ENCODE results near the gene VSIR. TPM values are rescaled to one million over a fixed set of nuclear protein-coding genes. Genes with fewer than 3 reads are reported as not detected.

VSIR gene
- total and polyA plus RNA-seq, 2 donors, result 25.2 to 51.8 TPM

- no peak for DNase-seq (ENCODE audit: low read depth in 6 of 9, low spot score in 9 of 9)
- no peaks in the 10 kb centered on the region for H3K9me3 ChIP-seq (ENCODE audit: control insufficient read depth in 2 of 2, insufficient read depth in 1 of 2, low read length in 1 of 2)
- H3K27me3 ChIP-seq (ENCODE audit: control insufficient read depth in 2 of 2, insufficient read depth in 1 of 2, low read length in 1 of 2), result peaks cover 0 to 9% of the 10 kb centered on the region in 2 donors
- peaks cover 12 to 14% of the 10 kb centered on the region in 2 donors for H3K36me3 ChIP-seq (ENCODE audit: control insufficient read depth in 2 of 2, insufficient read depth in 2 of 2, low read length in 1 of 2)
- no peak overlapping the region for H3K27ac ChIP-seq (ENCODE audit: low read depth in 1 of 2, low read length in 1 of 2)
- peaks cover 0 to 28% of the 10 kb centered on the region in 2 donors for H3K4me1 ChIP-seq (ENCODE audit: control insufficient read depth in 2 of 2, insufficient read depth in 2 of 2, low read length in 2 of 2)
- 97% methylated on average over 25 of the region's 25 CpGs for WGBS
- no peak overlapping the region for H3K4me3 ChIP-seq (ENCODE audit: low read length in 2 of 2)
Observed at GRCh38 chr10:71809628-71810027, 36.3 kb upstream of the VSIR start.

- Histone ChIP-seq H3K9me3 (ENCODE audit: control insufficient read depth in 2 of 2, insufficient read depth in 1 of 2, low read length in 1 of 2) (no peaks in the 10 kb centered on the region), H3K27ac (ENCODE audit: low read depth in 1 of 2, low read length in 1 of 2) (no peak overlapping the region), H3K36me3 (ENCODE audit: control insufficient read depth in 2 of 2, insufficient read depth in 2 of 2, low read length in 1 of 2) (peaks cover 6% of the 10 kb centered on the region in 2 donors), H3K4me3 (ENCODE audit: low read length in 2 of 2) (no peak overlapping the region), H3K27me3 (ENCODE audit: control insufficient read depth in 2 of 2, insufficient read depth in 1 of 2, low read length in 1 of 2) (peaks cover 0 to 9% of the 10 kb centered on the region in 2 donors), H3K4me1 (ENCODE audit: control insufficient read depth in 2 of 2, insufficient read depth in 2 of 2, low read length in 2 of 2) (peaks cover 0 to 27% of the 10 kb centered on the region in 2 donors)
- 96% methylated on average over 21 of the region's 21 CpGs for WGBS
- DNase-seq (ENCODE audit: low read depth in 6 of 9, low spot score in 9 of 9), result no peak
Observed at GRCh38 chr10:71807557-71808510, 34.5 kb upstream of the VSIR start.

GRCh38 chr10:71806704-71807556, 33.6 kb upstream of the VSIR start:
- no peak for DNase-seq (ENCODE audit: low read depth in 6 of 9, low spot score in 9 of 9)
- Histone ChIP-seq H3K27ac (ENCODE audit: low read depth in 1 of 2, low read length in 1 of 2) (no peak overlapping the region), H3K4me1 (ENCODE audit: control insufficient read depth in 2 of 2, insufficient read depth in 2 of 2, low read length in 2 of 2) (peaks cover 0 to 18% of the 10 kb centered on the region in 2 donors), H3K9me3 (ENCODE audit: control insufficient read depth in 2 of 2, insufficient read depth in 1 of 2, low read length in 1 of 2) (no peaks in the 10 kb centered on the region), H3K27me3 (ENCODE audit: control insufficient read depth in 2 of 2, insufficient read depth in 1 of 2, low read length in 1 of 2) (peaks cover 0 to 9% of the 10 kb centered on the region in 2 donors), H3K36me3 (ENCODE audit: control insufficient read depth in 2 of 2, insufficient read depth in 2 of 2, low read length in 1 of 2) (peaks cover 0 to 4% of the 10 kb centered on the region in 2 donors), H3K4me3 (ENCODE audit: low read length in 2 of 2) (no peak overlapping the region)
- WGBS, result 96% methylated on average over 23 of the region's 23 CpGs

GRCh38 chr10:71805776-71806703, 32.7 kb upstream of the VSIR start:
- WGBS, result 77% methylated on average over 41 of the region's 41 CpGs
- peak in 1 of 9 donors; percentile 24 for DNase-seq (ENCODE audit: low read depth in 6 of 9, low spot score in 9 of 9)
- Histone ChIP-seq H3K4me1 (ENCODE audit: control insufficient read depth in 2 of 2, insufficient read depth in 2 of 2, low read length in 2 of 2) (peaks cover 0 to 16% of the 10 kb centered on the region in 2 donors), H3K9me3 (ENCODE audit: control insufficient read depth in 2 of 2, insufficient read depth in 1 of 2, low read length in 1 of 2) (no peaks in the 10 kb centered on the region), H3K4me3 (ENCODE audit: low read length in 2 of 2) (no peak overlapping the region), H3K36me3 (ENCODE audit: control insufficient read depth in 2 of 2, insufficient read depth in 2 of 2, low read length in 1 of 2) (peaks cover 0 to under 1% of the 10 kb centered on the region in 2 donors), H3K27me3 (ENCODE audit: control insufficient read depth in 2 of 2, insufficient read depth in 1 of 2, low read length in 1 of 2) (peaks cover 0 to 9% of the 10 kb centered on the region in 2 donors), H3K27ac (ENCODE audit: low read depth in 1 of 2, low read length in 1 of 2) (peak overlapping the region in 1 of 2 donors; percentile 47)

GRCh38 chr10:71804077-71804476, 30.8 kb upstream of the VSIR start:
- no peak overlapping the region for H3K4me3 ChIP-seq (ENCODE audit: low read length in 2 of 2)
- DNase-seq (ENCODE audit: low read depth in 6 of 9, low spot score in 9 of 9), result no peak
- peaks cover 0 to 9% of the 10 kb centered on the region in 2 donors for H3K27me3 ChIP-seq (ENCODE audit: control insufficient read depth in 2 of 2, insufficient read depth in 1 of 2, low read length in 1 of 2)
- peaks cover 0 to 16% of the 10 kb centered on the region in 2 donors for H3K4me1 ChIP-seq (ENCODE audit: control insufficient read depth in 2 of 2, insufficient read depth in 2 of 2, low read length in 2 of 2)
- no peaks in the 10 kb centered on the region for H3K36me3 ChIP-seq (ENCODE audit: control insufficient read depth in 2 of 2, insufficient read depth in 2 of 2, low read length in 1 of 2)
- H3K27ac ChIP-seq (ENCODE audit: low read depth in 1 of 2, low read length in 1 of 2), result no peak overlapping the region
- H3K9me3 ChIP-seq (ENCODE audit: control insufficient read depth in 2 of 2, insufficient read depth in 1 of 2, low read length in 1 of 2), result no peaks in the 10 kb centered on the region
- 30% methylated on average over 4 of the region's 4 CpGs for WGBS

GRCh38 chr10:71802715-71803488, 29.6 kb upstream of the VSIR start:
- Histone ChIP-seq H3K4me1 (ENCODE audit: control insufficient read depth in 2 of 2, insufficient read depth in 2 of 2, low read length in 2 of 2) (peaks cover 2 to 18% of the 10 kb centered on the region in 2 donors), H3K36me3 (ENCODE audit: control insufficient read depth in 2 of 2, insufficient read depth in 2 of 2, low read length in 1 of 2) (no peaks in the 10 kb centered on the region), H3K27me3 (ENCODE audit: control insufficient read depth in 2 of 2, insufficient read depth in 1 of 2, low read length in 1 of 2) (peaks cover 0 to 9% of the 10 kb centered on the region in 2 donors), H3K27ac (ENCODE audit: low read depth in 1 of 2, low read length in 1 of 2) (no peak overlapping the region), H3K4me3 (ENCODE audit: low read length in 2 of 2) (no peak overlapping the region), H3K9me3 (ENCODE audit: control insufficient read depth in 2 of 2, insufficient read depth in 1 of 2, low read length in 1 of 2) (peaks cover 0 to 1% of the 10 kb centered on the region in 2 donors)
- DNase-seq (ENCODE audit: low read depth in 6 of 9, low spot score in 9 of 9), result no peak
- 97% methylated on average over 18 of the region's 18 CpGs for WGBS

GRCh38 chr10:71802235-71802634, 28.9 kb upstream of the VSIR start:
- WGBS, result 99% methylated on average over 6 of the region's 6 CpGs
- no peak for DNase-seq (ENCODE audit: low read depth in 6 of 9, low spot score in 9 of 9)
- H3K9me3 ChIP-seq (ENCODE audit: control insufficient read depth in 2 of 2, insufficient read depth in 1 of 2, low read length in 1 of 2), result peaks cover 0 to 1% of the 10 kb centered on the region in 2 donors
- no peaks in the 10 kb centered on the region for H3K36me3 ChIP-seq (ENCODE audit: control insufficient read depth in 2 of 2, insufficient read depth in 2 of 2, low read length in 1 of 2)
- H3K27ac ChIP-seq (ENCODE audit: low read depth in 1 of 2, low read length in 1 of 2), result no peak overlapping the region
- peaks cover 0 to 9% of the 10 kb centered on the region in 2 donors for H3K27me3 ChIP-seq (ENCODE audit: control insufficient read depth in 2 of 2, insufficient read depth in 1 of 2, low read length in 1 of 2)
- H3K4me3 ChIP-seq (ENCODE audit: low read length in 2 of 2), result no peak overlapping the region
- peaks cover 5 to 22% of the 10 kb centered on the region in 2 donors for H3K4me1 ChIP-seq (ENCODE audit: control insufficient read depth in 2 of 2, insufficient read depth in 2 of 2, low read length in 2 of 2)

- H3K36me3 ChIP-seq (ENCODE audit: control insufficient read depth in 2 of 2, insufficient read depth in 2 of 2, low read length in 1 of 2), result no peaks in the 10 kb centered on the region
- H3K9me3 ChIP-seq (ENCODE audit: control insufficient read depth in 2 of 2, insufficient read depth in 1 of 2, low read length in 1 of 2), result peaks cover 0 to 1% of the 10 kb centered on the region in 2 donors
- no peak overlapping the region for H3K4me3 ChIP-seq (ENCODE audit: low read length in 2 of 2)
- 90% methylated on average over 9 of the region's 9 CpGs for WGBS
- DNase-seq (ENCODE audit: low read depth in 6 of 9, low spot score in 9 of 9), result no peak
- H3K27me3 ChIP-seq (ENCODE audit: control insufficient read depth in 2 of 2, insufficient read depth in 1 of 2, low read length in 1 of 2), result peaks cover 0 to 9% of the 10 kb centered on the region in 2 donors
- H3K4me1 ChIP-seq (ENCODE audit: control insufficient read depth in 2 of 2, insufficient read depth in 2 of 2, low read length in 2 of 2), result peaks cover 5 to 21% of the 10 kb centered on the region in 2 donors
- H3K27ac ChIP-seq (ENCODE audit: low read depth in 1 of 2, low read length in 1 of 2), result no peak overlapping the region
Observed at GRCh38 chr10:71801361-71801760, 28.0 kb upstream of the VSIR start.
